Stimulated activated CD4-positive, alpha-beta T cell treated with anti-CD3 and anti-CD28 coated beads, Interleukin-15, amount 100 ng/mL, for 1 hour (primary cell): ENCODE data around the gene NAV2.
"Not testable (repeated sequence)": the region's sequence is repeated elsewhere in the genome, so short reads cannot be mapped to it uniquely, and the experiment has no call there.

ENCODE experiments used
- DNase-seq, 2 donors: peaks; one replicate each; pipeline ENCODE4 v3.0.0-alpha.2; 2020; ENCODE audit warnings: low read depth in 1 of 2, low spot score in 1 of 2

NAV2 gene

GRCh38 chr11:19889531-19889930, 176.9 kb downstream of the NAV2 start:
- no peak for DNase-seq

- no peak for DNase-seq
Measured at GRCh38 chr11:19890308-19890707, 177.7 kb downstream of the NAV2 start.

- no peak for DNase-seq
Measured at GRCh38 chr11:19891022-19891421, 178.4 kb downstream of the NAV2 start.

- no peak for DNase-seq
Measured at GRCh38 chr11:19892387-19892786, 179.8 kb downstream of the NAV2 start.

- no peak for DNase-seq
Measured at GRCh38 chr11:19892876-19893275, 180.2 kb downstream of the NAV2 start.

- no peak for DNase-seq
Measured at GRCh38 chr11:19894404-19894803, 181.8 kb downstream of the NAV2 start.

GRCh38 chr11:19895037-19895436, 182.4 kb downstream of the NAV2 start:
- DNase-seq: not testable (repeated sequence)

- no peak for DNase-seq
Measured at GRCh38 chr11:19895776-19896175, 183.1 kb downstream of the NAV2 start.

GRCh38 chr11:19903620-19904069, 191.0 kb downstream of the NAV2 start:
- no peak for DNase-seq

- DNase-seq: no peak
Measured at GRCh38 chr11:19905280-19905853, 192.7 kb downstream of the NAV2 start.

GRCh38 chr11:19906126-19906525, 193.5 kb downstream of the NAV2 start:
- DNase-seq: no peak

GRCh38 chr11:19907008-19907579, 194.5 kb downstream of the NAV2 start:
- no peak for DNase-seq

- DNase-seq: no peak
Measured at GRCh38 chr11:19907839-19908238, 195.2 kb downstream of the NAV2 start.

GRCh38 chr11:19910931-19911330, 198.3 kb downstream of the NAV2 start:
- no peak for DNase-seq

GRCh38 chr11:19912115-19912957, 199.7 kb downstream of the NAV2 start:
- no peak for DNase-seq

GRCh38 chr11:19912958-19913892, 200.6 kb downstream of the NAV2 start:
- DNase-seq: no peak

GRCh38 chr11:19913893-19914249, 201.2 kb downstream of the NAV2 start:
- DNase-seq: no peak

- no peak for DNase-seq
Measured at GRCh38 chr11:19915808-19916207, 203.2 kb downstream of the NAV2 start.

GRCh38 chr11:19917069-19917468, 204.4 kb downstream of the NAV2 start:
- no peak for DNase-seq

- DNase-seq: no peak
Measured at GRCh38 chr11:19918302-19919049, 205.8 kb downstream of the NAV2 start.
